ENCODE data around the gene RTN1. TPM values are rescaled to one million over a fixed set of nuclear protein-coding genes. Genes with fewer than 3 reads are reported as not detected.

The RTN1 gene
- total and polyA plus RNA-seq, 10 of the 15 experiments (the other 5 are each of a cell fraction or from before 2014, with no cell fraction given) = 0.03 to 0.55 (median 0.13) TPM; not detected in 4

- no peak for TF ChIP-seq TARDBP (IDR thresholded peaks at IDR 0.05; ENCODE audit: borderline replicate concordance)
- TF ChIP-seq CREM (IDR thresholded peaks at IDR 0.05; ENCODE audit: low read depth) = no peak
- TF ChIP-seq SIN3A (IDR thresholded peaks at IDR 0.05; ENCODE audit: low read depth, low read length) = no peak
- TF ChIP-seq IKZF1 (conservative IDR thresholded peaks at IDR 0.05) = no peak
- no peak for TF ChIP-seq SPI1 (IDR thresholded peaks at IDR 0.05; ENCODE audit: borderline replicate concordance, insufficient read depth, low read depth, low read length)
- TF ChIP-seq ZSCAN29 (IDR thresholded peaks at IDR 0.05) = no peak
- no peak for TF ChIP-seq ZBED1 (IDR thresholded peaks at IDR 0.05; ENCODE audit: borderline replicate concordance)
- TF ChIP-seq EGR1 (IDR thresholded peaks at IDR 0.05; ENCODE audit: borderline replicate concordance in 1 of 2, low read depth in 2 of 2, low read length in 2 of 2) = no peak
- TF ChIP-seq PAX5 (IDR thresholded peaks at IDR 0.05; ENCODE audit: borderline replicate concordance, low read depth, low read length) = no peak
- TF ChIP-seq BRCA1 (IDR thresholded peaks at IDR 0.05; ENCODE audit: low read depth, low read length) = no peak
Observed at GRCh38 chr14:59819446-59820088, 51.0 kb downstream of the RTN1 start (continued).

DNA sequence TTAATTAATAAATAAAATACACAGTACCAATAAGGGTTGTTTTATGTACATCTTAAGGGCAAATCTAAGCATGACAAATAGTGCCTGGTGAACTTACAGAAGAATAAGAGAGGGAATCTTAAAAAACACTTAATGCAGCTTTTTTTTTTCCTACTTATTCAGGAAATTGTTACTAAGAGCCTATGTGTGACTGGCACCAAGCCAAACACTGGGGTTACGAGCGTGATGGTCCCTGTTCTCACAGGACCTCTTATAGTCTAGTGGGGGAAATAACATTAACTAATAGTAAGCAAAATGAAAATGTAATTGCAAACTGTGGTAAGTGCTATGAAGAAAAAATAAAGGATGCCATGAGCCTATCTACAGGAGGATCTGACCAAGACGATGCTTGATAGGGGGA lies 53.6 kb downstream of the RTN1 start:
- no peak overlapping the region for H2AFZ ChIP-seq (ENCODE audit: control insufficient read depth, low read depth, low read length)
- no peaks in the 10 kb centered on the region for H3K36me3 ChIP-seq (ENCODE audit: control insufficient read depth in 2 of 2, insufficient read depth in 2 of 2, low read length in 1 of 2)
- H3K27me3 ChIP-seq (replicated peaks in 1 of 2; ENCODE audit: control insufficient read depth in 2 of 2, insufficient read depth in 2 of 2, low read length in 1 of 2) = no peaks in the 10 kb centered on the region
- POLR2A ChIA-PET = no interaction called here
- RAD21 ChIA-PET (ENCODE audit: unreplicated experiment) = no interaction called here
- SMC1A ChIA-PET (ENCODE audit: uncharacterized antibody, unreplicated experiment) = interaction anchor here (1.5 kb wide), 1 partner anchor 147 kb away, joined by 3 read pairs; no protein-coding TSS in a partner anchor
- no TSS peak for BruUV-seq (replicated peaks)
- intact Hi-C loops (cut with micrococcal nuclease; ENCODE audit: unreplicated experiment) = no loop called here
- no peaks in the 10 kb centered on the region for H4K20me1 ChIP-seq (ENCODE audit: control insufficient read depth, insufficient read depth)
- H3K4me2 ChIP-seq (ENCODE audit: control insufficient read depth, insufficient read depth) = no peak overlapping the region
- H3K9ac ChIP-seq (ENCODE audit: control insufficient read depth, insufficient read depth, low read length) = no peak overlapping the region
- H3K9me3 ChIP-seq (replicated peaks; ENCODE audit: control insufficient read depth, insufficient read depth, low read length) = no peaks in the 10 kb centered on the region
- no peak for DNase-seq (ENCODE audit: low read depth, low spot score)
- 6% methylated on average over 3 of the region's 3 CpGs for WGBS (ENCODE audit: insufficient coverage, insufficient replicate concordance, low lambda C conversion rate, missing lambda C conversion rate)
- H3K4me1 ChIP-seq (ENCODE audit: control insufficient read depth, insufficient read depth, low read length) = no peaks in the 10 kb centered on the region
- FAIRE-seq = no peak
- H3K4me3 ChIP-seq = no peak overlapping the region
- ATAC-seq = no peak
- H3K79me2 ChIP-seq (ENCODE audit: control insufficient read depth, insufficient read depth, low read length) = no peaks in the 10 kb centered on the region
- H3K27ac ChIP-seq (ENCODE audit: control insufficient read depth, insufficient read depth) = no peak overlapping the region
- in situ Hi-C loops (cut with MboI) = no loop called here
- CTCF ChIA-PET = no interaction called here
- TF ChIP-seq NR2C1 (IDR thresholded peaks at IDR 0.05) = no peak
- TF ChIP-seq RBBP5 (conservative IDR thresholded peaks at IDR 0.05) = no peak
- no peak for TF ChIP-seq BACH1 (IDR thresholded peaks at IDR 0.05; ENCODE audit: borderline replicate concordance)
- no peak for TF ChIP-seq ZZZ3 (IDR thresholded peaks at IDR 0.05; ENCODE audit: control insufficient read depth, insufficient read length, low read depth)
- no peak for TF ChIP-seq BRCA1 (IDR thresholded peaks at IDR 0.05; ENCODE audit: low read depth, low read length)
- TF ChIP-seq, protein P1, sequence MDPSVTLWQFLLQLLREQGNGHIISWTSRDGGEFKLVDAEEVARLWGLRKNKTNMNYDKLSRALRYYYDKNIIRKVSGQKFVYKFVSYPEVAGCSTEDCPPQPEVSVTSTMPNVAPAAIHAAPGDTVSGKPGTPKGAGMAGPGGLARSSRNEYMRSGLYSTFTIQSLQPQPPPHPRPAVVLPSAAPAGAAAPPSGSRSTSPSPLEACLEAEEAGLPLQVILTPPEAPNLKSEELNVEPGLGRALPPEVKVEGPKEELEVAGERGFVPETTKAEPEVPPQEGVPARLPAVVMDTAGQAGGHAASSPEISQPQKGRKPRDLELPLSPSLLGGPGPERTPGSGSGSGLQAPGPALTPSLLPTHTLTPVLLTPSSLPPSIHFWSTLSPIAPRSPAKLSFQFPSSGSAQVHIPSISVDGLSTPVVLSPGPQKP (IDR thresholded peaks at IDR 0.05; ENCODE audit: low read depth, low read length) = no peak
- no peak for TF ChIP-seq HCFC1 (IDR thresholded peaks at IDR 0.05; ENCODE audit: low read length)
- TF ChIP-seq MLLT1 (IDR thresholded peaks at IDR 0.05) = no peak
- TF ChIP-seq ZNF217 (IDR thresholded peaks at IDR 0.05) = no peak
- no peak for TF ChIP-seq EGR1 (IDR thresholded peaks at IDR 0.05; ENCODE audit: borderline replicate concordance in 1 of 2, low read depth in 2 of 2, low read length in 2 of 2)
- TF ChIP-seq NBN (IDR thresholded peaks at IDR 0.05) = no peak
- TF ChIP-seq MTA2 (IDR thresholded peaks at IDR 0.05; ENCODE audit: low read depth) = no peak
- TF ChIP-seq, protein P2, sequence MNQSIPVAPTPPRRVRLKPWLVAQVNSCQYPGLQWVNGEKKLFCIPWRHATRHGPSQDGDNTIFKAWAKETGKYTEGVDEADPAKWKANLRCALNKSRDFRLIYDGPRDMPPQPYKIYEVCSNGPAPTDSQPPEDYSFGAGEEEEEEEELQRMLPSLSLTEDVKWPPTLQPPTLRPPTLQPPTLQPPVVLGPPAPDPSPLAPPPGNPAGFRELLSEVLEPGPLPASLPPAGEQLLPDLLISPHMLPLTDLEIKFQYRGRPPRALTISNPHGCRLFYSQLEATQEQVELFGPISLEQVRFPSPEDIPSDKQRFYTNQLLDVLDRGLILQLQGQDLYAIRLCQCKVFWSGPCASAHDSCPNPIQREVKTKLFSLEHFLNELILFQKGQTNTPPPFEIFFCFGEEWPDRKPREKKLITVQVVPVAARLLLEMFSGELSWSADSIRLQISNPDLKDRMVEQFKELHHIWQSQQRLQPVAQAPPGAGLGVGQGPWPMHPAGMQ (IDR thresholded peaks at IDR 0.05; ENCODE audit: borderline replicate concordance) = no peak
- no peak for TF ChIP-seq RELA (IDR thresholded peaks at IDR 0.05; ENCODE audit: borderline replicate concordance, partially characterized antibody)
